Measurements from ENCODE around the gene KCNN2. TPM values are rescaled to one million over a fixed set of nuclear protein-coding genes. Genes with fewer than 3 reads are reported as not detected.

The KCNN2 gene
- total and polyA plus RNA-seq, 9 of the 15 experiments (the other 6 are each of a cell fraction or from before 2014, with no cell fraction given), result 0.07 TPM; not detected in 8

DNA sequence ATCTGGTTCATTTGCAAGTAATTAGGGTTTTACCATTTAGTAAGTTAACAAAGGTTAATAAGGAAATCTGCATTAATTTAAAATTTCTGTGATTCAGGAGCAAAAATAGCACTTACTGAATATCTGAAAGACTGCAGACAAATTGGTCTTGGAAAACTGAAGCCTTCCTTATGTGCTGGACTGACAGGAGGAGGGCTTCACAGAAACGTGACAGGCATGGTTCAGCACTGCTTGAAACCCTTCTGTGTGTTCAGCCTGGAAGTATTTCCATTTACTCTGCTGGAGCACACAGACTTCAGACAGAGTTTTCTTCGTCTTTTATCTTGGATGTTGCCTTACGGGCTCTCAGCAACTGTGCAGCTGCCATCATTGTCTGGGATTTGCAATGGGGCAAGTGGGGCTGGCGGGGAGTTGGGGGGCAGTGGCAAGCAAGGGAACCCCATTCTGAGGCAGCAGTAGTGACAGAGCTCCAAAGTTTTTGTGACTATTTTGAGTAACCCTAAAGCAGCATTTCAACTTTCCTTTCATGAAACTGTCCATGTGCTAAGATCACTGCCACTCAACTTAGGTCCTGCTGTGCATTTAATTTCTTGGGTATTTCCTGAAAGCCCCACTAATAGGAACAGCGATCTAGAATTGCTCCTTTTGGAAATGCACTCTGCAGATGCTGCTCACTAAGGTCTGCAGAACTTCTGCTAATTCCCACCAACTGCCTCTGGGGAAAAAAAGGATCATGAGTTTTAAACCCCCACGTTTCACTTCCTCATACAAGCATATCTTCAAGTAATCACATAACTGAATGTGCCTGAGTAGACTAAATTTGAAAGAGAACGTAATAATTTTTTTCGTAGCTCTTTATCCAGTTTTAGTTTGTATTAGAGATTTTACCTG, 56.6 kb downstream of the KCNN2 start (continued):
- TF ChIP-seq, protein P1, sequence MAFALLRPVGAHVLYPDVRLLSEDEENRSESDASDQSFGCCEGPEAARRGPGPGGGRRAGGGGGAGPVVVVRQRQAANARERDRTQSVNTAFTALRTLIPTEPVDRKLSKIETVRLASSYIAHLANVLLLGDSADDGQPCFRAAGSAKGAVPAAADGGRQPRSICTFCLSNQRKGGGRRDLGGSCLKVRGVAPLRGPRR (CRISPR knock-in tag; IDR thresholded peaks at IDR 0.05), result no peak

DNA sequence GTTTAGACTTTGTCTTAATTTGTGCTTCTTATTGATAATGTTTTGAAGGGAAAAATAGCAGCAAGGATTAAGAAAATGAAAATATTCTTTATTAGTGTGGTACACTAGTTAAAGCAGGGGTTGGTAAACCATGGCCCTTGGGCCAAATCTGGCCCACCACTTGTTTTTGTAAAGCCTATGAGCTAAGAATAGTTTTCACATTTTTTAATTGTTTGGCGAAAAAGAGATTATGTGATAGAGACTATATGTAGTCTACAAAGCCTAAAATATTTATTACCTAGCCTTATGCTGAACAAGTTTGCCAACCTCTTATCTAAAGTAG, 57.2 kb downstream of the KCNN2 start:
- no peaks in the 10 kb centered on the region for H3K79me2 ChIP-seq (ENCODE audit: control insufficient read depth, insufficient read depth, low read length)
- no peak for FAIRE-seq
- no peak overlapping the region for H3K4me3 ChIP-seq
- H3K4me2 ChIP-seq (ENCODE audit: insufficient read depth, low read length), result no peak overlapping the region
- H3K4me1 ChIP-seq (replicated peaks in 1 of 2; ENCODE audit: control insufficient read depth in 2 of 2, insufficient read depth in 2 of 2, low read length in 2 of 2), result no peaks in the 10 kb centered on the region
- no peaks in the 10 kb centered on the region for H4K20me1 ChIP-seq (replicated peaks; ENCODE audit: control insufficient read depth, insufficient read depth, low read length)
- no peak for TF ChIP-seq GATAD2A (IDR thresholded peaks at IDR 0.05)
- BruUV-seq (replicated peaks), result no TSS peak
- POLR2A ChIA-PET, result no interaction called here
- in situ Hi-C loops (cut with MboI), result no loop called here
- H3K27me3 ChIP-seq (ENCODE audit: control insufficient read depth in 2 of 2, insufficient read depth in 2 of 2, low read length in 2 of 2), result no peaks in the 10 kb centered on the region
- no peaks in the 10 kb centered on the region for H3K36me3 ChIP-seq (ENCODE audit: control insufficient read depth, insufficient read depth, low read length)
- no peak overlapping the region for H3K9ac ChIP-seq (ENCODE audit: insufficient read depth in 1 of 2, low read depth in 2 of 2, low read length in 2 of 2)
- H3K9me1 ChIP-seq (ENCODE audit: control insufficient read depth, insufficient read depth, low read length), result no peaks in the 10 kb centered on the region
- ATAC-seq, result no peak
- no peak for DNase-seq (ENCODE audit: extremely low read depth in 1 of 4, low spot score in 3 of 4)
- WGBS (ENCODE audit: insufficient coverage, low coverage, missing lambda C conversion rate), result 0% methylated on average over 1 of the region's 1 CpG
- CTCF ChIA-PET (ENCODE audit: low intra/inter-chr PET ratio), result no interaction called here
- intact Hi-C loops (cut with micrococcal nuclease), result no loop called here
- H3K27ac ChIP-seq (ENCODE audit: extremely low read depth, low read depth, low read length), result no peak overlapping the region
- H3K9me3 ChIP-seq (replicated peaks; ENCODE audit: control insufficient read depth, insufficient read depth, low read depth, low read length), result no peaks in the 10 kb centered on the region; the same call in none of the 2 replicates
- no peak overlapping the region for H2AFZ ChIP-seq (ENCODE audit: low read depth, low read length)

DNA sequence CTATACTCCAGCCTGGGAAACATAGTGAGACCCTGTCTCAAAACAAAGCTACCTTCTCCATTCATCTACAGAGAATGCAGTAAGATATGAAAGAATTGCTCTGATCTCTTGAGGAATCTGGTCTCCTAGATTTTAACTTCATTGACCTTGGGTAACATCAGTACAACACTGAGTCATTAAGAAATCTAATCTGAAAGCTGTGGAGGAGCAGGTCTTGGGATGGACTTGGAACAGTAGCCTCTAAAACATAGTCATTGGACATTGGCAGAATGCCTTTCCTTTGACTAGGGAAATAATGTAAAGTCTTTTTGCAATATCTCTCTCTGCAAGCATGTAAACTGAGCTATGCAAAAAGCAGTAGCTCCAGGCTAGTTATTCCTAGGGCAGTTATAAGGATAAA, 58.1 kb downstream of the KCNN2 start:
- Histone ChIP-seq H3K79me2 (ENCODE audit: control insufficient read depth, insufficient read depth, low read length) (no peaks in the 10 kb centered on the region), H3K27me3 (ENCODE audit: control insufficient read depth in 2 of 2, insufficient read depth in 2 of 2, low read length in 2 of 2) (no peaks in the 10 kb centered on the region), H3K4me1 (replicated peaks in 1 of 2; ENCODE audit: control insufficient read depth in 2 of 2, insufficient read depth in 2 of 2, low read length in 2 of 2) (no peaks in the 10 kb centered on the region), H4K20me1 (replicated peaks; ENCODE audit: control insufficient read depth, insufficient read depth, low read length) (no peaks in the 10 kb centered on the region), H3K4me3 (no peak overlapping the region), H3K4me2 (ENCODE audit: insufficient read depth, low read length) (no peak overlapping the region), H2AFZ (ENCODE audit: low read depth, low read length) (no peak overlapping the region), H3K9me1 (ENCODE audit: control insufficient read depth, insufficient read depth, low read length) (no peaks in the 10 kb centered on the region), H3K27ac (ENCODE audit: extremely low read depth, low read depth, low read length) (no peak overlapping the region), H3K36me3 (ENCODE audit: control insufficient read depth, insufficient read depth, low read length) (no peaks in the 10 kb centered on the region), H3K9ac (ENCODE audit: insufficient read depth in 1 of 2, low read depth in 2 of 2, low read length in 2 of 2) (no peak overlapping the region), H3K9me3 (replicated peaks; ENCODE audit: control insufficient read depth, insufficient read depth, low read depth, low read length) (no peaks in the 10 kb centered on the region; the same call in none of the 2 replicates)
- no TSS peak for BruUV-seq (replicated peaks)
- ChIA-PET CTCF (ENCODE audit: low intra/inter-chr PET ratio) (no interaction called here), POLR2A (no interaction called here)
- in situ Hi-C loops (cut with MboI) (no loop called here), intact Hi-C loops (cut with micrococcal nuclease) (no loop called here)
- no peak for FAIRE-seq
- no peak for DNase-seq (ENCODE audit: extremely low read depth in 1 of 4, low spot score in 3 of 4)
- no peak for ATAC-seq
- TF ChIP-seq ZNF507 (tag; conservative IDR thresholded peaks at IDR 0.05) (no peak), DPF2 (IDR thresholded peaks at IDR 0.05) (no peak), XRCC5 (IDR thresholded peaks at IDR 0.05; ENCODE audit: low read depth, low read length) (no peak), CREB1 (IDR thresholded peaks at IDR 0.05) (no peak), CREB1 (CRISPR knock-in tag; IDR thresholded peaks at IDR 0.05) (no peak), MEIS2 (IDR thresholded peaks at IDR 0.05; ENCODE audit: partially characterized antibody) (no peak), DACH1 (IDR thresholded peaks at IDR 0.05; ENCODE audit: partially characterized antibody) (no peak), ZNF583 (CRISPR knock-in tag; IDR thresholded peaks at IDR 0.05) (no peak), ZNF668 (CRISPR knock-in tag; IDR thresholded peaks at IDR 0.05) (no peak), TARDBP (IDR thresholded peaks at IDR 0.05) (no peak), SIN3A (IDR thresholded peaks at IDR 0.05; ENCODE audit: borderline replicate concordance in 2 of 2, control insufficient read depth in 1 of 2, low read depth in 2 of 2, low read length in 2 of 2) (no peak), U2AF1 (optimal IDR thresholded peaks at IDR 0.05; ENCODE audit: low read depth, low read length) (no peak), HEY1 (CRISPR knock-in tag; IDR thresholded peaks at IDR 0.05; ENCODE audit: borderline replicate concordance) (no peak), ZNF134 (CRISPR knock-in tag; conservative IDR thresholded peaks at IDR 0.05) (no peak)

Data from K562 (cell line).